Glomerular endothelial cell (primary cell): ENCODE measurements around the gene ITPKB. TPM values are rescaled to one million over a fixed set of nuclear protein-coding genes. Genes with fewer than 3 reads are reported as not detected.

Experiments used
- DNase-seq: peaks from one replicate; pipeline ENCODE4 v3.0.0-alpha.2; 2011; ENCODE audit warnings: low read depth, low spot score; ENCODE audit errors: extremely low read depth
- total RNA-seq: library from RNA; depleted of rRNA; stranded (reverse); fragments of >200 nt; gene quantifications from 2 replicates; pipeline ENCODE4 v1.2.3, GENCODE V29; 2015

Gene ITPKB
- total RNA-seq, 1 donor from 2014 or later = 140 TPM

DNA sequence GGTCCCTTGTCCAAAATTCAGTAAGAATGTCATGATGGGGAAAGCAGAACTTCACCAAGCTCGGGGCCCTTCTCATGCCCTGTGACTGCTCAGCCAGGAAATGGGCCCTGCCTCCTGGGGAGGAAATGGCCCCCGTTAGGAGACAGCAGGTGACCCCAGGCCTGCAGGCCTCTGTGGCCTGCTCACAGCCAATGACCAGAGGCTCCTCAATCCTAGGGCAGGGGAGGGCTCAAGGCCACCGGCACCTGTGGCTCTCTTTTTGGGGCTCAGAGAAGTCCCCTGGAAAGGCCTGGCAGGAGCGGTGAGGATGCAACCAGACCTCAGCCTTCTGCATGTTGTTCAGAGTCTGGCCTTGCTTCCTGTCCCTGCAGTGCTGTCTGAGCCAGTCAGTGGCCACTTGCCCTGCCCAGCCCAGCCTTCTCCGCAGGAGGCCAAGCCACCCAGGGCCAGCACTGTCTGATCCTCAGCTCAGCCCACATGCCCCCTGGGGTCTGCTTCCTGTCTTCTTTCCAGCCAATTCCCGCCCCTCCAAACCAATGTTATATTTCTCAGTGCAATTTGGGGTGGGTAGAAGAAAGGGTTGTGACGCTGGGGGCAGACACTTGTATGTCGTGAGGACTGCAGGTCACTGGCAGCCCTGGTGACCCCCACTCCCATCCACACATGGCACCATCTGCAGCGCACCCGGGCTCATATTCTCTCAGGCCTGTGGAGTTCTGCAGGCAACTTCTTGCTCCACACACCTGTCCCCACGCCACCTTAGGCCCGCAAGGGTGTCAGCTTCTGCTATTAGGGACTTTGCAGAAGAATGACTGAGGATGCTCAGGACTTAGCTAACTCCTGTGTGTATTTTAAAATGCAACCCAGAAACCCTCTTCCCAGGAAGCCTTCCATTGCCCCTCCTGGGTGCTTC lies 83.6 kb downstream of the ITPKB start:
- no peak for DNase-seq

GRCh38 chr1:226654668-226655055 lies 84.4 kb downstream of the ITPKB start:
- DNase-seq = no peak

DNA sequence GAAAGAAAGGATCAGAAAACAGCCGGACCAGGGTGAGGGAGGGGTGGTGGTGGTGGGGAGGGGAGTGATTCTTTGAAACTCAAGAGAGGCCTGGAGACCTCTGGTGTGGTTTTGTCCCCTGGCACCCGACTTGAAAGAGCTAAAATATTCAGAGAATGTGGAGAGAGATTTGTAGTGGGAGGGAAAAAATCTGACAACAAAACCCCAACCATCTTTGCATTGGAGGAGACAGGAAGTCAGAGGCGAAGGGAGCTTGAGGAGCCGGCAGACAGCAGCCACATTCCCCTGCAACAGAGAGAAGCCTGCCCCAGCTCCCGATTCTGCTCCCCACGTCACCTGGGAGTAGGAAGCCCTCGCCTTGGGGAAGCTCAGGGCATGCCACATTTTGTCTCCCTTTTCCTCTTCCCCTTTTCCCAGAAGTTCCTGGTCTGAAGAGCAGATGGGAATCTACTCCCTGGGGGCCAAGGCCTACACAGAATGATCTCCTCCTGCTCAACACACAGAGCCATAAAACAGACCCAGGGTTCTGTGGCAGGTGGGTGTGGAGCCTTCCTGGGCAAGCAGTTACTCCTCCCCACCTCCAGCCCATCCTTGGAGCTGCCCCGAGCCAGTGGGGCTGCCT lies 84.9 kb downstream of the ITPKB start:
- DNase-seq = no peak

DNA sequence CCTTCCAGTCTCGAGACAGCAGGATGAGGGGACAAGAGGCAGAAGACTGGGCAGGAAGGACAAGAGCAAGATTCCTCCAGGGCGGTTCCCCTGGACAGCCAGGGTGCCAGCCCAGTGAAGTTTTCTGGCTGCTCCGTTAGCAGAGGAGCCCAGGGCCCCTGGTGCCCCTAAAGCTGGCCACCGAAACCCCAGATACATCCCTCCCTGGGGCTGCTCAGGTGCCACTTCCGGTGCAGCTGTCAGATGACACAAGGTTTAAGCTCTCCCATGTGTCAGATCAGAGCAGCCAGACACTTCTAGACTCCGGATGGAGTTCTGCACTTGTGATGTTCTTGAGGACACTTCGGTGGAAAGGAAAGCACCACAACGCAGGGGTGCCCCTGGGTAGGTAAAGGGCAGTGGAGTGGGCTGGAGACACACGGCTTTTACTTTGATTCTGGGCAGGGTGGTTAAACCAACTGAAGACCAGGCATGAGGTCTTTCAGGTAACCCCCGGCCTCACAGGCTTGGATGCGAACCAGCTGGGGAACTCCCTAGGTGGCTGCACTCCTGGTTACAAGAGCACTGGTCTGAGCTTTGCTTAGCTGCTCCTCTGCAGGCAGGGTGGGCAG lies 85.7 kb downstream of the ITPKB start:
- DNase-seq = no peak

DNA sequence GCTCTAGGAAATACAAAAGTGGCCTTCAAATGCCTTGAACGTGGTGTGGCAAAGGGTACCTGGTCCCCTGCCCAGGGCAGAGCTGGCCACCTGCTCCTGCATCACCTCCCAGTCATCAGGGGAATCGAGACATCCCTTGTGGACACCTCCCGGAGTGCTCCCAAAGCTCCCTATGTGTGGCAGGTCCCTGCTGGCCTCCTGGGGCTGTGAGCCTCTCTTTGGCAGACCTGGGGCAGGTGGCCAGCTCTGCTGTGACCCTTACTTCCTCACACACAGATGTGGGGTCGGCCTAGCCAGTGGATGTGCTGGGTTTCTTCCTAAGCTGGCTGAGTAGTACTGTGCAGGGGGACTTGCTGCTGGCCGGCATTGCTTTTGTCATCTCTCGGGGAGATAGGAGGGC lies 86.5 kb downstream of the ITPKB start:
- no peak for DNase-seq

- no peak for DNase-seq
Measured at GRCh38 chr1:226651732-226652105, 87.4 kb downstream of the ITPKB start.

DNA sequence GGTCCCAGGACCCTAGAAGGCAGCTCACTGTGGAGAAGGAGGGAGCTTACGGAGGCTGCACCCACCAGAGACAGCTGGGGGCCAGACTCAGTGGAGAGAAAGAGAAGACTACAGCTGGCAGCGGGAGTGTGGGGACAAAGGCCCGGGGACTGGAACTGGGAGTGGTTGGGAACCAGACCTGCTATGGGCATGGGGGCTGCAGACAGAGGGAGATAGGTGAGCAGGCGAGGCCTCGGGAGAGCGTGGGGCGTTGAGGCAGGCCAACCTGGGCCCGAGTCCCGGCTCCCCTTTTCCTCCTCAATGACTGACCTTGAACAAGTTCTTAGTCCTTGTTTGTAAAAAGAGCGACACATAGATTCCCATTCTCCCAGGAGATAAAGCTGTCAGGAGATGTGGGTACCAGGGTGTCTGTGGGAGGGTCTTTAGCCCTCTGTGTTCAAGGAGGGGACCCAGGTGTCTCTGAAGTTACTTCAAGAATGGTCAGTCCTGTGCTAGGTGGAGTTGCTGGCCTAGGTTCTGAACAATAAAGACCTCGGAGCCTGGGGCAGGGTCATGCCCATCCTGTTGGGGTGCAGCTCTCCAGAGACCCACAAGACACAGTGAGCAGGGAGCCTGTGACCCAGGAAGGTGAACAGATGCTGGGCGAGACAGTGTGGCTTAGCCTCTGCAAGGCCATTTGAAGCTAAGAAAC lies 87.9 kb downstream of the ITPKB start:
- no peak for DNase-seq

- DNase-seq = no peak
Measured at GRCh38 chr1:226650236-226650841, 88.7 kb downstream of the ITPKB start.

- DNase-seq = no peak
Measured at GRCh38 chr1:226649780-226650179, 89.3 kb downstream of the ITPKB start.

DNA sequence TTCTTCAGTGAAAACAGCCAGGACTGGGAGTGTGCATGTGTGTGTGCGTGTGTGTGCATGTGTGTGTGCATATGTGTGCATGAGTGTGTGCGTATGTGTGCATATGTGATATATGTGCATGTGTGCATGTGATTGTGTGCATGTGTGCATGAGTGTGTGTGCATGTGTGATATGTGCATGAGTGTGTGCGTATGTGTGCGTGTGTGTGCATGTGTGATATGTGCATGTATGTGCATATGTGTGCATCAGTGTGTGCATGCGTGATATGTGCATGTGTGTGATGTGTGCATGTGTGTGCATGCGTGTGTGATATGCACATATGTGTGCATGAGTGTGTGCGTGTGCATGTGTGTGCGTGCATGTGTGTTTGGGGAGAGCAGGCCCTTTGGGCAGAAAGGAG lies 89.8 kb downstream of the ITPKB start:
- DNase-seq = no peak

- no peak for DNase-seq
Measured at GRCh38 chr1:226648421-226648820, 90.7 kb downstream of the ITPKB start.

GRCh38 chr1:226647719-226648118 lies 91.4 kb downstream of the ITPKB start:
- no peak for DNase-seq

- no peak for DNase-seq
Measured at GRCh38 chr1:226646870-226647449, 92.1 kb downstream of the ITPKB start.

- no peak for DNase-seq
Measured at GRCh38 chr1:226646026-226646869, 92.8 kb downstream of the ITPKB start.

GRCh38 chr1:226645279-226645976 lies 93.7 kb downstream of the ITPKB start:
- no peak for DNase-seq

- no peak for DNase-seq
Measured at GRCh38 chr1:226644541-226645176, 94.4 kb downstream of the ITPKB start.

- DNase-seq = no peak
Measured at GRCh38 chr1:226643611-226644540, 95.2 kb downstream of the ITPKB start.
